Activated CD8-positive, alpha-beta T cell treated with anti-CD3 and anti-CD28 coated beads for 36 hours (primary cell): ENCODE results near the gene IST1. TPM values are rescaled to one million over a fixed set of nuclear protein-coding genes. Genes with fewer than 3 reads are reported as not detected.
A peak's percentile ranks its signal among the peaks of the same experiment; 100 is the strongest.

Source experiments
- ATAC-seq: fragments of 200-7000 bp; cut with Tn5 transposase; one replicate; pipeline ENCODE4 v1.10.0; 2021; ENCODE audit warnings: mild to moderate bottlenecking, moderate library complexity
- CTCF ChIA-PET: fragments of 350-600 bp; sonication (Branson Sonifier 250); formaldehyde crosslinking; loops from one replicate; lab custom pipeline; 2021; ENCODE audit warnings: antibody characterized with exemption; lab: Charles Lee
- POLR2A ChIA-PET: fragments of 350-600 bp; sonication (Branson Sonifier 250); formaldehyde crosslinking; loops from one replicate; lab custom pipeline; 2021; ENCODE audit warnings: antibody characterized with exemption; lab: Charles Lee
- DNase-seq: peaks from one replicate; pipeline ENCODE4 v3.0.0-alpha.2; 2020
- H3K27ac Mint-ChIP-seq: one replicate; pipeline ENCODE4 v1.8.0; 2021; ENCODE audit warnings: mild to moderate bottlenecking, mixed read lengths
- H3K27me3 Mint-ChIP-seq: one replicate; pipeline ENCODE4 v1.8.0; 2021; ENCODE audit warnings: mixed read lengths
- H3K36me3 Mint-ChIP-seq: one replicate; pipeline ENCODE4 v1.8.0; 2021; ENCODE audit warnings: low read depth, mixed read lengths
- H3K4me1 Mint-ChIP-seq: one replicate; pipeline ENCODE4 v1.8.0; 2021; ENCODE audit warnings: low read depth, mixed read lengths
- H3K4me3 Mint-ChIP-seq: one replicate; pipeline ENCODE4 v1.8.0; 2021; ENCODE audit warnings: mild to moderate bottlenecking, moderate library complexity, mixed read lengths
- H3K9me3 Mint-ChIP-seq: one replicate; pipeline ENCODE4 v1.8.0; 2021; ENCODE audit warnings: mixed read lengths
- CTCF ChIP-seq: fragments of 200-600 bp; IDR thresholded peaks from one replicate; pipeline ENCODE4 v1.8.0; 2022; ENCODE audit warnings: antibody characterized with exemption, mild to moderate bottlenecking
- intact Hi-C: fragments of 100-400 bp; cut with micrococcal nuclease; formaldehyde crosslinking; loops from one replicate; pipeline ENCODE4 v1.10.0; 2022
- total RNA-seq, 2 experiments: library from RNA; stranded (reverse); gene quantifications; one replicate each; pipeline ENCODE4 v1.2.3, GENCODE V29; 2021

The IST1 gene
- total RNA-seq, 2 experiments from 2014 or later, result 157 to 175 TPM

DNA sequence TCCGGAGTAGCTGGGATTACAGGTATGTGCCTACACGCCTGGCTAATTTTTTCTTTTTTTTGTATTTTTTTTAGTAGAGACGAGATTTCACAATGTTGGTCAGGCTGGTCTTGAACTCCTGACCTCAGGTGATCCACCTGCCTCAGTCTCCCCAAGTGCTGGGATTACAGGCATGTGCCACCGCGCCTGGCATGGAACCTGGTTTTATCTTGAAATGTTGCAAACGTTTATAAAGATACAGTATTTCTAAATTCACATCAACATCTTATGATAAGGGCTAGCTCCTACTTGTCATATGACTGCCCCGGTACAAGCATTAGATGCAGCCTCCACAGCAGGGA lies 1.5 kb upstream of the IST1 start:
- POLR2A ChIA-PET, result interaction anchor here (1.0 to 3.9 kb wide), 5 partner anchors 8 to 85 kb away, joined by 3 to 33 read pairs (median 6); partner anchors contain the start of genes AP1G1, ATXN1L and ZNF821
- intact Hi-C loops, result no loop called here
- no peaks in the 10 kb centered on the region for H3K27me3 Mint-ChIP-seq
- H3K4me1 Mint-ChIP-seq, result peaks cover 11% of the 10 kb centered on the region
- peak overlapping the region; percentile 99 for H3K4me3 Mint-ChIP-seq
- peaks cover 12% of the 10 kb centered on the region for H3K36me3 Mint-ChIP-seq
- no peak for TF ChIP-seq CTCF
- H3K9me3 Mint-ChIP-seq, result no peaks in the 10 kb centered on the region
- peak overlapping the region; percentile 98 for H3K27ac Mint-ChIP-seq
- DNase-seq (no peak), ATAC-seq (no peak)
- CTCF ChIA-PET, result interaction anchor here (1.1 to 5.4 kb wide), 2 partner anchors 10 to 46 kb away, joined by 3 to 53 read pairs; partner anchors contain the start of gene ZNF821

GRCh38 chr16:71894229-71894920 lies 956 bp upstream of the IST1 start:
- Mint-ChIP-seq H3K4me3 (peak overlapping the region; percentile 99), H3K9me3 (no peaks in the 10 kb centered on the region), H3K27ac (peak overlapping the region; percentile 98), H3K27me3 (no peaks in the 10 kb centered on the region), H3K36me3 (peaks cover 13% of the 10 kb centered on the region), H3K4me1 (peaks cover 16% of the 10 kb centered on the region)
- CTCF ChIA-PET, result interaction anchor here (1.1 to 5.4 kb wide), 2 partner anchors 11 to 46 kb away, joined by 3 to 53 read pairs; partner anchors contain the start of gene ZNF821
- intact Hi-C loops, result no loop called here
- TF ChIP-seq CTCF, result no peak
- DNase-seq (peak; percentile 59), ATAC-seq (peak; percentile 4)
- POLR2A ChIA-PET, result interaction anchor here (0.9 to 3.9 kb wide), 6 partner anchors 8 to 141 kb away, joined by 3 to 33 read pairs (median 8); partner anchors contain the start of genes AP1G1 and ZNF821

- CTCF ChIA-PET, result interaction anchor here (5.4 kb wide), 1 partner anchor 12 kb away, joined by 53 read pairs; the partner anchor contains the start of gene ZNF821
- peak overlapping the region; percentile 99 for H3K4me3 Mint-ChIP-seq
- no peaks in the 10 kb centered on the region for H3K9me3 Mint-ChIP-seq
- DNase-seq (peak; percentile 30), ATAC-seq (peak; percentile 21)
- POLR2A ChIA-PET, result interaction anchor here (0.7 to 3.9 kb wide), 11 partner anchors 8 to 143 kb away, joined by 3 to 33 read pairs (median 4); partner anchors contain the start of genes AP1G1 and ZNF821
- intact Hi-C loops, result loop anchor here (5.0 kb wide), 1 partner anchor 89 kb away; the partner anchor contains the start of gene AP1G1
- peak overlapping the region; percentile 98 for H3K27ac Mint-ChIP-seq
- peaks cover 18% of the 10 kb centered on the region for H3K36me3 Mint-ChIP-seq
- H3K27me3 Mint-ChIP-seq, result no peaks in the 10 kb centered on the region
- TF ChIP-seq CTCF, result no peak
- peaks cover 21% of the 10 kb centered on the region for H3K4me1 Mint-ChIP-seq
These were observed 491 bp downstream of the IST1 start for GRCh38 chr16:71895679-71896365.

GRCh38 chr16:71896764-71897368 lies 1.5 kb downstream of the IST1 start:
- no peaks in the 10 kb centered on the region for H3K9me3 Mint-ChIP-seq
- H3K27me3 Mint-ChIP-seq, result no peaks in the 10 kb centered on the region
- H3K27ac Mint-ChIP-seq, result peak overlapping the region; percentile 77
- peak overlapping the region; percentile 99 for H3K4me3 Mint-ChIP-seq
- POLR2A ChIA-PET, result interaction anchor here (0.7 to 3.9 kb wide), 9 partner anchors 7 to 102 kb away, joined by 3 to 33 read pairs (median 4); partner anchors contain the start of gene ZNF821
- no peak for DNase-seq
- TF ChIP-seq CTCF, result no peak
- peaks cover 26% of the 10 kb centered on the region for H3K4me1 Mint-ChIP-seq
- ATAC-seq, result no peak
- peaks cover 18% of the 10 kb centered on the region for H3K36me3 Mint-ChIP-seq
- CTCF ChIA-PET, result interaction anchor here (1.4 to 5.4 kb wide), 3 partner anchors 13 to 64 kb away, joined by 3 to 53 read pairs (median 6); partner anchors contain the start of gene ZNF821
- intact Hi-C loops, result loop anchor here (5.0 kb wide), 1 partner anchor 90 kb away; the partner anchor contains the start of gene AP1G1
